IgD-negative memory B cell (primary cell): ENCODE data around the gene PHF12. TPM values are rescaled to one million over a fixed set of nuclear protein-coding genes. Genes with fewer than 3 reads are reported as not detected.
"Not testable (repeated sequence)": the region's sequence is repeated elsewhere in the genome, so short reads cannot be mapped to it uniquely, and the experiment has no call there.

Experiments used
- H3K27ac Mint-ChIP-seq, 3 donors: one replicate each; pipeline ENCODE4 v1.8.0; 2020 to 2022; ENCODE audit warnings: mild to moderate bottlenecking in 3 of 3, mixed read lengths in 3 of 3, moderate library complexity in 1 of 3
- H3K27me3 Mint-ChIP-seq: one replicate; pipeline ENCODE4 v1.8.0; 2021; ENCODE audit warnings: mixed read lengths
- H3K36me3 Mint-ChIP-seq: one replicate; pipeline ENCODE4 v1.8.0; 2020; ENCODE audit warnings: mild to moderate bottlenecking, mixed read lengths
- H3K4me1 Mint-ChIP-seq, 3 donors: one replicate each; pipeline ENCODE4 v1.8.0; 2020 to 2022; ENCODE audit warnings: mixed read lengths in 3 of 3, mild to moderate bottlenecking in 1 of 3
- H3K4me3 Mint-ChIP-seq, 4 donors: one replicate each; pipeline ENCODE4 v1.8.0; 2020 to 2022; ENCODE audit warnings: mild to moderate bottlenecking in 4 of 4, mixed read lengths in 4 of 4, moderate library complexity in 3 of 4
- H3K9me3 Mint-ChIP-seq, 3 donors: one replicate each; pipeline ENCODE4 v1.8.0; 2020 to 2021; ENCODE audit warnings: mixed read lengths in 3 of 3, mild to moderate bottlenecking in 1 of 3
- polyA plus RNA-seq: library from polyadenylated mRNA; unstranded; fragments of 300-500 nt; fragmentation: Illumina TruSeq; gene quantifications from one replicate; pipeline ENCODE4 v1.2.3, GENCODE V29; 2021

Gene PHF12
- polyA plus RNA-seq, 1 donor from 2014 or later = 11.6 TPM

- Mint-ChIP-seq H3K27ac (peak overlapping the region in 1 of 3 donors; percentile 47), H3K4me1 (peaks cover 44 to 69% (median 59%) of the 10 kb centered on the region in 3 donors), H3K36me3 (no peaks in the 10 kb centered on the region), H3K4me3 (peak overlapping the region in 2 of 4 donors; percentile 52 to 63), H3K9me3 (no peaks in the 10 kb centered on the region), H3K27me3 (no peaks in the 10 kb centered on the region)
Measured at GRCh38 chr17:28940142-28940541, 11.2 kb downstream of the PHF12 start.

- no peaks in the 10 kb centered on the region for H3K36me3 Mint-ChIP-seq
- H3K4me3 Mint-ChIP-seq = no peak overlapping the region
- H3K4me1 Mint-ChIP-seq = peaks cover 31 to 68% (median 50%) of the 10 kb centered on the region in 3 donors
- H3K27ac Mint-ChIP-seq = no peak overlapping the region
- no peaks in the 10 kb centered on the region for H3K9me3 Mint-ChIP-seq
- H3K27me3 Mint-ChIP-seq = no peaks in the 10 kb centered on the region
Measured at GRCh38 chr17:28938552-28938951, 12.8 kb downstream of the PHF12 start.

- H3K36me3 Mint-ChIP-seq = peaks cover 2% of the 10 kb centered on the region
- no peak overlapping the region for H3K27ac Mint-ChIP-seq
- no peak overlapping the region for H3K4me3 Mint-ChIP-seq
- no peaks in the 10 kb centered on the region for H3K27me3 Mint-ChIP-seq
- no peaks in the 10 kb centered on the region for H3K9me3 Mint-ChIP-seq
- peaks cover 29 to 69% (median 46%) of the 10 kb centered on the region in 3 donors for H3K4me1 Mint-ChIP-seq
Measured at GRCh38 chr17:28937044-28937729, 14.1 kb downstream of the PHF12 start.

- Mint-ChIP-seq H3K9me3 (no peaks in the 10 kb centered on the region), H3K27ac (no peak overlapping the region), H3K36me3 (peaks cover 2% of the 10 kb centered on the region), H3K27me3 (no peaks in the 10 kb centered on the region), H3K4me1 (peaks cover 27 to 62% (median 40%) of the 10 kb centered on the region in 3 donors), H3K4me3 (no peak overlapping the region)
Measured at GRCh38 chr17:28935744-28936460, 15.4 kb downstream of the PHF12 start.

- Mint-ChIP-seq H3K27ac (peak overlapping the region in 1 of 3 donors; percentile 1), H3K4me1 (peaks cover 18 to 58% (median 35%) of the 10 kb centered on the region in 3 donors)
- H3K9me3 Mint-ChIP-seq, H3K4me3 Mint-ChIP-seq, H3K27me3 Mint-ChIP-seq, H3K36me3 Mint-ChIP-seq: not testable (repeated sequence)
Measured at GRCh38 chr17:28934508-28934907, 16.8 kb downstream of the PHF12 start.

- Mint-ChIP-seq H3K27ac (peak overlapping the region in 2 of 3 donors; percentile 23 to 49), H3K9me3 (no peaks in the 10 kb centered on the region), H3K27me3 (no peaks in the 10 kb centered on the region), H3K4me3 (no peak overlapping the region), H3K36me3 (peaks cover 2% of the 10 kb centered on the region), H3K4me1 (peaks cover 25 to 55% (median 38%) of the 10 kb centered on the region in 3 donors)
Measured at GRCh38 chr17:28929787-28930186, 21.5 kb downstream of the PHF12 start.

- H3K4me1 Mint-ChIP-seq = peaks cover 22 to 41% (median 33%) of the 10 kb centered on the region in 3 donors
- H3K27me3 Mint-ChIP-seq = no peaks in the 10 kb centered on the region
- no peaks in the 10 kb centered on the region for H3K9me3 Mint-ChIP-seq
- no peak overlapping the region for H3K27ac Mint-ChIP-seq
- peaks cover under 1% of the 10 kb centered on the region for H3K36me3 Mint-ChIP-seq
- peak overlapping the region in 1 of 4 donors; percentile 37 for H3K4me3 Mint-ChIP-seq
Measured at GRCh38 chr17:28928061-28928460, 23.3 kb downstream of the PHF12 start.

- H3K4me3 Mint-ChIP-seq = no peak overlapping the region
- no peaks in the 10 kb centered on the region for H3K27me3 Mint-ChIP-seq
- H3K27ac Mint-ChIP-seq = peak overlapping the region; percentile 47 to 96 (median 92)
- peaks cover 23 to 39% (median 33%) of the 10 kb centered on the region in 3 donors for H3K4me1 Mint-ChIP-seq
- no peaks in the 10 kb centered on the region for H3K36me3 Mint-ChIP-seq
- no peaks in the 10 kb centered on the region for H3K9me3 Mint-ChIP-seq
Measured at GRCh38 chr17:28926786-28927185, 24.5 kb downstream of the PHF12 start.

GRCh38 chr17:28926366-28926765, 25.0 kb downstream of the PHF12 start:
- Mint-ChIP-seq H3K4me1 (peaks cover 27 to 39% (median 33%) of the 10 kb centered on the region in 3 donors), H3K36me3 (no peaks in the 10 kb centered on the region), H3K4me3 (peak overlapping the region in 3 of 4 donors; percentile 2 to 79 (median 5)), H3K27me3 (no peaks in the 10 kb centered on the region), H3K9me3 (no peaks in the 10 kb centered on the region), H3K27ac (peak overlapping the region; percentile 47 to 96 (median 92))

- Mint-ChIP-seq H3K36me3 (no peaks in the 10 kb centered on the region), H3K27ac (peak overlapping the region; percentile 47 to 96 (median 92)), H3K27me3 (no peaks in the 10 kb centered on the region), H3K9me3 (no peaks in the 10 kb centered on the region), H3K4me1 (peaks cover 27 to 38% (median 33%) of the 10 kb centered on the region in 3 donors), H3K4me3 (peak overlapping the region in 3 of 4 donors; percentile 2 to 79 (median 5))
Measured at GRCh38 chr17:28925912-28926365, 25.4 kb downstream of the PHF12 start.

- Mint-ChIP-seq H3K27me3 (no peaks in the 10 kb centered on the region), H3K27ac (no peak overlapping the region), H3K9me3 (no peaks in the 10 kb centered on the region), H3K4me3 (no peak overlapping the region), H3K4me1 (peaks cover 2 to 9% (median 7%) of the 10 kb centered on the region in 3 donors), H3K36me3 (no peaks in the 10 kb centered on the region)
Measured at GRCh38 chr17:28920201-28920600, 31.1 kb downstream of the PHF12 start.

GRCh38 chr17:28918295-28918694, 33.0 kb downstream of the PHF12 start:
- H3K9me3 Mint-ChIP-seq = no peaks in the 10 kb centered on the region
- H3K27ac Mint-ChIP-seq = peak overlapping the region in 1 of 3 donors; percentile 76
- H3K4me3 Mint-ChIP-seq = no peak overlapping the region
- H3K36me3 Mint-ChIP-seq = no peaks in the 10 kb centered on the region
- H3K27me3 Mint-ChIP-seq = no peaks in the 10 kb centered on the region
- H3K4me1 Mint-ChIP-seq = peaks cover 0 to 7% (median 4%) of the 10 kb centered on the region in 3 donors

GRCh38 chr17:28917465-28917864, 33.9 kb downstream of the PHF12 start:
- H3K27ac Mint-ChIP-seq = peak overlapping the region in 1 of 3 donors; percentile 76
- peaks cover 0 to 7% (median 4%) of the 10 kb centered on the region in 3 donors for H3K4me1 Mint-ChIP-seq
- no peaks in the 10 kb centered on the region for H3K36me3 Mint-ChIP-seq
- no peak overlapping the region for H3K4me3 Mint-ChIP-seq
- H3K27me3 Mint-ChIP-seq = no peaks in the 10 kb centered on the region
- H3K9me3 Mint-ChIP-seq = no peaks in the 10 kb centered on the region

GRCh38 chr17:28917029-28917428, 34.3 kb downstream of the PHF12 start:
- Mint-ChIP-seq H3K27me3 (no peaks in the 10 kb centered on the region), H3K9me3 (no peaks in the 10 kb centered on the region), H3K4me1 (peaks cover 0 to 7% (median 4%) of the 10 kb centered on the region in 3 donors), H3K27ac (peak overlapping the region in 2 of 3 donors; percentile 57 to 76), H3K36me3 (no peaks in the 10 kb centered on the region), H3K4me3 (no peak overlapping the region)

GRCh38 chr17:28916302-28916934, 34.9 kb downstream of the PHF12 start:
- Mint-ChIP-seq H3K36me3 (no peaks in the 10 kb centered on the region), H3K27me3 (no peaks in the 10 kb centered on the region), H3K9me3 (no peaks in the 10 kb centered on the region), H3K4me1 (peaks cover 0 to 7% (median under 1%) of the 10 kb centered on the region in 3 donors), H3K4me3 (no peak overlapping the region), H3K27ac (peak overlapping the region in 2 of 3 donors; percentile 21 to 57)
